RWPE1 (cell line): ENCODE results near the gene NOL4L.

ENCODE experiments used
- CTCF ChIA-PET: fragments of 350-600 bp; sonication (Branson Sonifier 250); formaldehyde crosslinking; extraction: SDS; loops from one replicate; lab custom pipeline; 2021; lab: Yijun Ruan, JAX
- POLR2A ChIA-PET: fragments of 400-600 bp; formaldehyde crosslinking; extraction: SDS; loops from one replicate; lab custom pipeline; 2020; ENCODE audit warnings: antibody characterized with exemption; ENCODE audit not compliant: low non-redundant PET; lab: Yijun Ruan, JAX
- DNase-seq: peaks from one replicate; pipeline ENCODE4 v3.0.0; 2012; ENCODE audit warnings: low spot score
- H3K27ac ChIP-seq: fragments of 450-650 bp; 2 replicates; pipeline ENCODE4 v1.5.1; 2017
- CTCF ChIP-seq: fragments of 450-650 bp; conservative IDR thresholded peaks from 2 replicates; pipeline ENCODE4 v1.5.1; 2017; ENCODE audit warnings: low read depth, mild to moderate bottlenecking

NOL4L gene

GRCh38 chr20:32622585-32623468, 37.7 kb upstream of the NOL4L start:
- H3K27ac ChIP-seq: no peak overlapping the region
- TF ChIP-seq CTCF: no peak
- POLR2A ChIA-PET: no interaction called here
- no peak for DNase-seq
- CTCF ChIA-PET: interaction anchor here (0.5 to 0.6 kb wide), 3 partner anchors 31 to 606 kb away, joined by 3 to 8 read pairs (median 4); no protein-coding TSS in a partner anchor

- ChIA-PET CTCF (interaction anchor here (0.5 to 0.6 kb wide), 2 partner anchors 30 to 606 kb away, joined by 3 to 4 read pairs; no protein-coding TSS in a partner anchor), POLR2A (no interaction called here)
- H3K27ac ChIP-seq: no peak overlapping the region
- no peak for DNase-seq
- TF ChIP-seq CTCF: no peak
Measured at GRCh38 chr20:32621891-32622584, 36.9 kb upstream of the NOL4L start.

- ChIA-PET CTCF (interaction anchor here (0.5 to 1.2 kb wide), 3 partner anchors 31 to 76 kb away, joined by 3 to 8 read pairs (median 3); no protein-coding TSS in a partner anchor), POLR2A (no interaction called here)
- no peak for TF ChIP-seq CTCF
- DNase-seq: peak; percentile 59
- H3K27ac ChIP-seq: no peak overlapping the region
Measured at GRCh38 chr20:32621071-32621890, 36.1 kb upstream of the NOL4L start.

GRCh38 chr20:32619586-32619985, 34.5 kb upstream of the NOL4L start:
- ChIA-PET POLR2A (interaction anchor here (0.6 kb wide), 1 partner anchor 33 kb away, joined by 4 read pairs; no protein-coding TSS in a partner anchor), CTCF (interaction anchor here (0.6 kb wide), 1 partner anchor 31 kb away, joined by 5 read pairs; no protein-coding TSS in a partner anchor)
- TF ChIP-seq CTCF: no peak
- no peak overlapping the region for H3K27ac ChIP-seq
- DNase-seq: no peak

GRCh38 chr20:32614772-32615171, 29.6 kb upstream of the NOL4L start:
- no peak for TF ChIP-seq CTCF
- CTCF ChIA-PET: interaction anchor here (0.7 kb wide), 1 partner anchor 24 kb away, joined by 3 read pairs; no protein-coding TSS in a partner anchor
- no peak overlapping the region for H3K27ac ChIP-seq
- POLR2A ChIA-PET: no interaction called here
- no peak for DNase-seq
